GM19099 (cell line): ENCODE results near the gene KIF2C.
A peak's percentile ranks its signal among the peaks of the same experiment; 100 is the strongest.

ENCODE experiments used
- POLR2A ChIP-seq: IDR thresholded peaks from 3 replicates; pipeline ENCODE4 v1.6.1; 2011; ENCODE audit warnings: low read depth; ENCODE audit not compliant: insufficient read length; ENCODE audit errors: extremely low read depth

Gene KIF2C

DNA sequence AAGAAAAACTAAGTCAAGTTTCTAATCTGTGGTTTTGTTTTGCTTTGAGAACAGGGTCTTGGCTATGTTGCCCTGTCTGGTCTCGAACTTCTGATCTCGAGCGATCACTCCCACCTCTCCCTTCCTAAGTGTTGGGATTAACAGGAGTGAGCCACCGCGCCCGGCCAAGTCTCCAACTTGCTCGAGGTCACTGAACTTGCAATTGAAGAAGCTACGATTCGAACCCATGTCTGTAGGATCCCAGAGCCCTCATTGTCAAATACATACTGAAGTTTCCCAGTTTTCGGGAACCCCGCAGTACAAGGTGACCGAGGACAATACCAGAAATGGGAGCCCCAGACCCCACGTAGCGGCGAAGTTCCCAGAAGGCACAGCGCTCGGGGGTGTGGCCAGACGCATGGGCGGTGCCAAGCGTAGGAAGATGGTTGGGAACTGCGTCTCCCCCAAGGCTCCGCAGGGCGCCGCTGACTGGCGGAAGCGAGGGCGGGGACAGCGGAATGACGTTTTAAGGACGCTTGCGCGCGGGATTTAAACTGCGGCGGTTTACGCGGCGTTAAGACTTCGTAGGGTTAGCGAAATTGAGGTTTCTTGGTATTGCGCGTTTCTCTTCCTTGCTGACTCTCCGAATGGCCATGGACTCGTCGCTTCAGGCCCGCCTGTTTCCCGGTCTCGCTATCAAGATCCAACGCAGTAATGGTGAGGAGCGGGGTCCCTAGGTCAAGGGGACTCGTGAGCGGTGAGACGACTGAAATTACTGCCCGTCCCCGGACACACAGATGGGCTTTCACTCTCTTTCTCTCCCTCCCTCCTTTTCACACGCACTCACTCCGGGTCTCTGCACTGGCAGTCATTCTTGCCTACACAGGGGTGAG is at the start of gene KIF2C:
KIF2C (plus strand) TSS at position 531 of the 872 bp plus-strand sequence; CDS start at position 627, 96 bp downstream.
- peak; percentile 95 for TF ChIP-seq POLR2A

GRCh38 chr1:44693159-44693558 is 46.5 kb upstream of the KIF2C start:
- no peak for TF ChIP-seq POLR2A

GRCh38 chr1:44693900-44694299 is 45.7 kb upstream of the KIF2C start:
- TF ChIP-seq POLR2A, result no peak

GRCh38 chr1:44694863-44695478 is 44.7 kb upstream of the KIF2C start:
- TF ChIP-seq POLR2A, result no peak

GRCh38 chr1:44695671-44696070 is 44.0 kb upstream of the KIF2C start:
- no peak for TF ChIP-seq POLR2A

GRCh38 chr1:44696101-44696500 is 43.5 kb upstream of the KIF2C start:
- TF ChIP-seq POLR2A, result no peak

DNA sequence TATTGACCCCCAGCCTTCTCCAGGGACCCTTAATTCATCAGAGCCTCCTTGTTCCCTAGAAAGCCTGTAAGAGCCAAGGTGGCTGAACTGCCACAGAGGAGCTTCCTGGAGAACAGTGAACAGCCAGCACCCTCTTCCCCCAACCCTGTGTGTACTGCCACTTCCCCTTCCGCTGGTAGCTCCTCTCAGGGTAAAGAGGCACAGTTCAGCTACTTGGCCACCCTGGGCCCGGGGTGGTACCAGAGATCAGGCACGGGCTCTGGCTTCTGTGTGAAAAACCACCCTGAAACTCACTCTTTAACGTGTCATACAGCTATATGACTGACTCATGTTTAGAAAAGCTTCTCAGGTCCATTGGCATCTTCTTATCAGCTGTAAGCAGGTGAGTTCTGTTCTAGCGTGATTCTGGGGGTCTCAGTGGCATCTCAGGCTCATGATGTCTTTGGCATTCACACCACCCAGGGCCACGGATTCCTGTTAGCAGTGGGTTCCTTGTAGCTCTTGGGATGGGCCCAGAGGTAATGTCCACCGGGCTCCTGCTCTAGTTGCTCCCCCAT is 42.8 kb upstream of the KIF2C start:
- no peak for TF ChIP-seq POLR2A

DNA sequence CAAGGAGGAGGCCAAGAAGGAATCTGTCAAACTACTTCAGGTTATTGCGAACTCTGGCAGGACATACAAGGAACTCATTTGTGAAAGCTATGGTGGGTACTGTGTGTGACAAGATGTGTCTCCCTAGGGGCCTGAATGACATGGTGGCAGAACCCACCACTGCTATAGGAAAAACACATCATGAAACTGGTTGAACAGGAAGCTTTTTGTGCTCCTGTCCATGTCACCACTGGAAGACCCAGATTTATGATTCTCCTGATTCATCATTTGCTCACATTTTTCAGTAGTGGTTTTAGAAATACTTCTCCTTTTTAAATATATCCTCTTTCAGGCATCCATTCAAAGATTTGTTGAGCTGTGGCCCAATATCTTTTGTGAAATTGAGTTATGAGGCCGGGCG is 41.5 kb upstream of the KIF2C start:
- TF ChIP-seq POLR2A, result no peak

GRCh38 chr1:44700573-44700972 is 39.1 kb upstream of the KIF2C start:
- no peak for TF ChIP-seq POLR2A

DNA sequence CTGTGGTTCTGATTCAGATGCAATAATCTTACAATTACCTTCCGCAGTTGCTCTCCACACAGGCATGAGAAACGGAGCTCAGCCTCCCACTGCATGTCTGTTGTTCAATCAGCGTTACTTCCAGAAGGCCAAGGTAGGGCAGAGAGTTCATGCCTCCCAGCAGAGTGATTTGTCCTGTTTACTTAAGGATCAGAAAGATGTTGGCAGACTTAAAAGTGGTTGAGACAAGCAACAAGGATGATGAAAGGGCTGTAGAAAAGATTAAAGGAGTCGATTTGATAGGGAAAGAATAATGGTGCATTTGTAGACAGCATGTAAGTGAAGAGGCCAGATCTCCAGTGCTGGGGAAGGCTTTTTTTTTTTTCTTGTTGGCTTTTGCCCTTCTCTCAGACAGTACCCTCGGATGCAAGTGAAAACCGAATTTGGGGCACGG is 38.5 kb upstream of the KIF2C start:
- no peak for TF ChIP-seq POLR2A

GRCh38 chr1:44705470-44705869 is 34.2 kb upstream of the KIF2C start:
- TF ChIP-seq POLR2A, result no peak

DNA sequence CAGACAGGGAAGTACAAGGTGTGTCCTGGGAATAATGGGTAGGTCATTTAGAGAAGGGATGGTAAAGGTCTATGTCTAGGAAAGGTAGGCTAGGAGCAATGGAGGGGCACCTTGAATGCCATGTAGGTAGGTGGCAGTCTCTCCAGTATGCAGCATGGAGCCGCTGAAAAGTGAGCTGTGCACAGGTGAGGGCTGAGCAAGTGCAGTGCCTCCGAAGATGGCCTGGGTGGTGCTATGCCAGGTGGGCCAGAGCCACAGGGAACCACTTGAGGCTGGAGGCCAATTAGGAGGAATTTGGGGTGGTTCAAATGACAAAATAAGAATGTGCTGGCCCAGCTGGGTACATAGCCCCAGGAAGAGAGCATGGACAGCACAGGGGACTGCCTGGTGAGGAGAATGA is 33.7 kb upstream of the KIF2C start:
- TF ChIP-seq POLR2A, result no peak

DNA sequence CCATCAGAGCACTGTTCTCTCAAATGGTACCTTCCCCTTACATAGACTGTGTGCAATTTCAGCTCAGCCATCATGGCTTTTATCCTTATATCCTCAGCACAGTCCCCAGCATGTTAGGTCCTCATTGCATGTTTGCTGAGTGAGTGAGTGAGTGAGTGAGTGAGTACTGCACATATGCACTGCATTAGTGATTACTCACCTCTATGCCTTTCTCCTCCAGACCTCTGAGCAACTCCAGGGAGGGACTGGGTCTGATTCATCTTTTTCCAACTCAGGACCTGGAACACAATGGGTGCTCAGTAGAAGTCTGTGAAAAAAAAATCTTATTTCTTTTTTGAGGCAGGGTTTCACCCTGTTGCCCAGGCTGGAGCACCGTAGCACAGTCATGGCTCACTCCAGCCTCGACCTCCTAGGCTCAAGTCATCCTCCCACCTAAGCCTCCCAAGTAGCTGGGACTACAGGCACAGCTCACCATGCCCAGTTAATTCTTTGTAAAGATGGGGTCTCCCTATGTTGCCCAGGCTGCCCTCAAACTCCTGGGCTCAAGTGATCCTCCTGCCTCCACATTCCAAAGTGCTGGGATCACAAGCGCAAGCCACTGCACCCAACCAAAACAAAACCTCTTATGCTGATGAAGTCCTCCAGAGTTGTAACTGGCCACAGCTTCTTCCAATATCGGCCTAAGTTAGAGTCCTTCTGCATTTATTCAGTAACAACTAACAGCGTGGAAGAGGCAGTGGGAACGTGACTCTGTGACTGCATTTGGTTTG is 32.3 kb upstream of the KIF2C start:
- TF ChIP-seq POLR2A, result no peak

GRCh38 chr1:44707959-44708831 is 31.4 kb upstream of the KIF2C start:
- TF ChIP-seq POLR2A, result no peak
